ENCODE measurements around the gene CHRM2. TPM values are rescaled to one million over a fixed set of nuclear protein-coding genes. Genes with fewer than 3 reads are reported as not detected.

Gene CHRM2
- total RNA-seq, 6 donors from 2014 or later: 1.3 to 8.5 (median 3.0) TPM

DNA sequence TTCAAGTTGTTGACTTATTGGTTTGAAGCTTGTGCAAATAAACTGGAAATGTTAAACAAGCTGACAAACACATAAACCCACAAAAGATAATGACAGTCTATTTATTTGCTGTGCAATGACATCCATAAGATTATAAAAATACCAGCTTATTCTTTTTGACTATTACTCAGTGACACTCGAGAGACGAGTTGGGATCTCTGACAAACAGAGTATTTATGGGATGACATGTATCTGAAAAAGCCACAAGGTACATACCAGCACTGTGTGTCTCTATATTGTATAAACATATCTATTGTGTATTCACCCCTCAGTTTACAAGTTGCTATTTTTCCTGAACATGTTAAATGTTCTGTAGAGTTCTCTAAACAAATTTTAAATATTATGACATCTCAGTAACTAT, 88.9 kb downstream of the CHRM2 start:
- Histone ChIP-seq H3K4me3 (no peak overlapping the region), H3K9me3 (no peaks in the 10 kb centered on the region), H3K36me3 (no peaks in the 10 kb centered on the region), H3K4me1 (peaks cover 0 to 2% (median 0%) of the 10 kb centered on the region in 4 donors), H3K27me3 (no peaks in the 10 kb centered on the region), H3K27ac (no peak overlapping the region)
- TF ChIP-seq POLR2A (IDR thresholded peaks at IDR 0.05): no peak
- no peak for TF ChIP-seq POLR2AphosphoS5 (IDR thresholded peaks at IDR 0.05)
- no peak for TF ChIP-seq EP300 (IDR thresholded peaks at IDR 0.05)
- TF ChIP-seq, protein P1, sequence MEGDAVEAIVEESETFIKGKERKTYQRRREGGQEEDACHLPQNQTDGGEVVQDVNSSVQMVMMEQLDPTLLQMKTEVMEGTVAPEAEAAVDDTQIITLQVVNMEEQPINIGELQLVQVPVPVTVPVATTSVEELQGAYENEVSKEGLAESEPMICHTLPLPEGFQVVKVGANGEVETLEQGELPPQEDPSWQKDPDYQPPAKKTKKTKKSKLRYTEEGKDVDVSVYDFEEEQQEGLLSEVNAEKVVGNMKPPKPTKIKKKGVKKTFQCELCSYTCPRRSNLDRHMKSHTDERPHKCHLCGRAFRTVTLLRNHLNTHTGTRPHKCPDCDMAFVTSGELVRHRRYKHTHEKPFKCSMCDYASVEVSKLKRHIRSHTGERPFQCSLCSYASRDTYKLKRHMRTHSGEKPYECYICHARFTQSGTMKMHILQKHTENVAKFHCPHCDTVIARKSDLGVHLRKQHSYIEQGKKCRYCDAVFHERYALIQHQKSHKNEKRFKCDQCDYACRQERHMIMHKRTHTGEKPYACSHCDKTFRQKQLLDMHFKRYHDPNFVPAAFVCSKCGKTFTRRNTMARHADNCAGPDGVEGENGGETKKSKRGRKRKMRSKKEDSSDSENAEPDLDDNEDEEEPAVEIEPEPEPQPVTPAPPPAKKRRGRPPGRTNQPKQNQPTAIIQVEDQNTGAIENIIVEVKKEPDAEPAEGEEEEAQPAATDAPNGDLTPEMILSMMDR (IDR thresholded peaks at IDR 0.05): no peak
- ATAC-seq (ENCODE audit: low FRiP score in 2 of 2) (no peak), DNase-seq (no peak)
- 64 to 77% methylated on average over 2 of the region's 2 CpGs for WGBS, 2 donors

DNA sequence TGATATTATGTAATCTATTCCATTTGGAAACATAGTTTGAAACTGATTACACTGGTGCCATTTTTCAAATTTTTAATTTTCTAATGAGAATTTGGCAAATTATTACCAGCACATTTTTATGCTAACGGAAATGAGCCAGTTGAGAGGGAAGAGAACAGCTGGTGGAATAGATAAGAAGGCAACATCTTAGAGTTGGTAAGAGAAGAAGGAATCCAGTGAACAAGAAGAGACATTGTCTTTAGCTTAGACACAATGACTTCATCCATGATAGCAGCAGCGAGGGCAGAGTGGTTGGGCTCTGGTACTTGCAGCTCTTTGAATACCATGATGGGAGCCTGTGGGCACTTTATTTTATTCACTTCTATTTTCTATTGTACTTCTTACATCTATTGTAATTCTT, 89.6 kb downstream of the CHRM2 start:
- no peak overlapping the region for H3K4me3 ChIP-seq
- H3K9me3 ChIP-seq: no peaks in the 10 kb centered on the region
- DNase-seq (no peak), ATAC-seq (ENCODE audit: low FRiP score in 2 of 2) (no peak)
- TF ChIP-seq POLR2A (IDR thresholded peaks at IDR 0.05) (no peak), POLR2AphosphoS5 (IDR thresholded peaks at IDR 0.05) (no peak), EP300 (IDR thresholded peaks at IDR 0.05) (no peak)
- TF ChIP-seq, protein P1 (IDR thresholded peaks at IDR 0.05): no peak
- H3K27me3 ChIP-seq: no peaks in the 10 kb centered on the region
- no peak overlapping the region for H3K27ac ChIP-seq
- H3K4me1 ChIP-seq: peaks cover 0 to 2% (median 0%) of the 10 kb centered on the region in 4 donors
- WGBS, 2 donors: 73 to 74% methylated on average over 2 of the region's 2 CpGs
- no peaks in the 10 kb centered on the region for H3K36me3 ChIP-seq

DNA sequence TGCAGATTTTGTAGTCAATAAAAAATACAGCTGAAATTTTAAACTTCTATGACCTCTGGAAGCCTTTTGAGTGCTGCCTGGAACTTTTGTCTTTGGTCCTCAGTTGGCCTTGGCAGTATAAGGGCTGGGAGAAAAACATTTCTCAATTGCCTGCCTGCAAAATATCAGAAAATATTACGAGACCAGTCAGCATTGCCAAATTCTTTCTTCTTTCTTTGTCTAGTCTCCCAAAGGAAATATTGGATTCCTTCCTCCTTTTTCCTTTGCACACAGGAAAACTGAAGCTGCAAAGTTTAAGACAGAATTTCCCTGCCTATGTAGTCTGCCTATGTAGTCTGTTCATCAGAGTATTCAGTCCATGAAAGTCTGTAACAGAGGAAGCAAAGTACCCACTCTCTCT, 95.9 kb downstream of the CHRM2 start:
- Histone ChIP-seq H3K27ac (no peak overlapping the region), H3K9me3 (no peaks in the 10 kb centered on the region), H3K4me3 (no peak overlapping the region), H3K4me1 (no peaks in the 10 kb centered on the region), H3K36me3 (no peaks in the 10 kb centered on the region), H3K27me3 (no peaks in the 10 kb centered on the region)
- ATAC-seq (ENCODE audit: low FRiP score in 2 of 2): no peak
- no peak for DNase-seq
- TF ChIP-seq, protein P1 (IDR thresholded peaks at IDR 0.05): no peak
- TF ChIP-seq POLR2A (IDR thresholded peaks at IDR 0.05) (no peak), EP300 (IDR thresholded peaks at IDR 0.05) (no peak), POLR2AphosphoS5 (IDR thresholded peaks at IDR 0.05) (no peak)
- WGBS, 2 donors: 50 to 71% methylated on average over 1 of the region's 1 CpG

DNA sequence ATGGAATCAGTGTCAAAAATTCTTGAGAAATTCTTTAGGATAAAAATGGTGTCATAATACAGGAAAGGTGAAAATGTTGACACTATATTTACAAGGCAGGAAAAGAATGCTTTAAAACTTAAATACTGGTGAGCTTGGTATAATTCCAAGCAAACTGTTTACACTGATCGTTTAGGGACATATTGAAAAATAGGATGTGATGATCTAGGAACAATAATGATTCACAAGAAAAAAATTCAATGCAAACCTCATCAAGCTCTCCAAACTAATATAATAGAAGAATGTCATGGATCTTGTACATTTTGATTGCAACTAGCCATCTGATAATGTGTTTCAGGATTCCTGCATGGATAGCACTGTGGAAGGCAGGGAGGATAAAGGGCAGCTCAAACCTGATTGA, 98.4 kb downstream of the CHRM2 start:
- DNase-seq (no peak), ATAC-seq (ENCODE audit: low FRiP score in 2 of 2) (no peak)
- no peaks in the 10 kb centered on the region for H3K4me1 ChIP-seq
- no peak overlapping the region for H3K27ac ChIP-seq
- TF ChIP-seq, protein P1 (IDR thresholded peaks at IDR 0.05): no peak
- no peak for TF ChIP-seq EP300 (IDR thresholded peaks at IDR 0.05)
- no peak for TF ChIP-seq POLR2AphosphoS5 (IDR thresholded peaks at IDR 0.05)
- TF ChIP-seq POLR2A (IDR thresholded peaks at IDR 0.05): no peak
- H3K9me3 ChIP-seq: no peaks in the 10 kb centered on the region
- H3K27me3 ChIP-seq: no peaks in the 10 kb centered on the region
- WGBS, 2 donors: 50 to 51% methylated on average over 1 of the region's 1 CpG
- no peaks in the 10 kb centered on the region for H3K36me3 ChIP-seq
- H3K4me3 ChIP-seq: no peak overlapping the region

DNA sequence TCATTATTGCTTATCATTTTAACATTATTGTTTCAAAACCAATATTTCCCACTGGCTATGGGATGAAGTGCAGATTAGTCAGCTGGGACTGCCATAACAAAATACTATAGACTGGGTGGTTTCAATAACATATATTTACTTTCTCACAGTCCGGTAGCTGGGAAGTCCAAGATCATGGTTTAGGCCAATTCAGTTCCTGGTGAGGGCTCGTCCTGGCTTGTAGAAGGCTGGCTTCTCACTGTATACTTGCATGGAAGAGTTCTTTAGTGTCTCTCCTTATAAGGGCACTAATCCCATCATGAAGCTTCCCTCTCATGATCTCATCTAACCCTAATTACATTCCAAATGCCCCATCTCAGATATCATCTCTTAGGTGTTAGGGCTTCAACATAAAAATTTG, 101.3 kb downstream of the CHRM2 start:
- DNase-seq (no peak), ATAC-seq (ENCODE audit: low FRiP score in 2 of 2) (no peak)
- no peaks in the 10 kb centered on the region for H3K27me3 ChIP-seq
- H3K4me1 ChIP-seq: no peaks in the 10 kb centered on the region
- H3K9me3 ChIP-seq: no peaks in the 10 kb centered on the region
- H3K4me3 ChIP-seq: no peak overlapping the region
- H3K27ac ChIP-seq: no peak overlapping the region
- WGBS, 2 donors: 50 to 68% methylated on average over 2 of the region's 2 CpGs
- no peak for TF ChIP-seq POLR2A (IDR thresholded peaks at IDR 0.05)
- TF ChIP-seq EP300 (IDR thresholded peaks at IDR 0.05): no peak
- TF ChIP-seq, protein P1 (IDR thresholded peaks at IDR 0.05): no peak
- TF ChIP-seq POLR2AphosphoS5 (IDR thresholded peaks at IDR 0.05): no peak
- no peaks in the 10 kb centered on the region for H3K36me3 ChIP-seq

Measured in upper lobe of left lung (tissue), 6 donors.